WTC11 (cell line): ENCODE measurements around the gene PLK3. TPM values are rescaled to one million over a fixed set of nuclear protein-coding genes. Genes with fewer than 3 reads are reported as not detected.

Source experiments
- ATAC-seq: fragments of 200-7000 bp; cut with Tn5 transposase; 2 replicates; pipeline ENCODE4 v1.10.0; 2021; ENCODE audit warnings: mild to moderate bottlenecking, moderate library complexity
- CTCF ChIA-PET: fragments of 300-600 bp; sonication (Branson Sonifier 250); formaldehyde crosslinking; loops from one replicate; lab custom pipeline; 2021; ENCODE audit warnings: antibody characterized with exemption; lab: Charles Lee
- POLR2A ChIA-PET: fragments of 350-600 bp; sonication (Branson Sonifier 250); formaldehyde crosslinking; loops from one replicate; lab custom pipeline; 2021; ENCODE audit warnings: antibody characterized with exemption; lab: Charles Lee
- DNase-seq: peaks from one replicate; pipeline ENCODE4 v3.0.0; 2021; ENCODE audit warnings: low spot score
- H3K27ac Mint-ChIP-seq: 2 replicates; pipeline ENCODE4 v1.8.0; 2021; ENCODE audit warnings: mixed read lengths
- H3K27me3 Mint-ChIP-seq: 2 replicates; pipeline ENCODE4 v1.8.0; 2021; ENCODE audit warnings: low read depth, mild to moderate bottlenecking, moderate library complexity, mixed read lengths
- H3K36me3 Mint-ChIP-seq: 2 replicates; pipeline ENCODE4 v1.8.0; 2021; ENCODE audit warnings: mixed read lengths
- H3K4me1 Mint-ChIP-seq: 2 replicates; pipeline ENCODE4 v1.8.0; 2022; ENCODE audit warnings: mixed read lengths
- H3K4me3 Mint-ChIP-seq: 2 replicates; pipeline ENCODE4 v1.8.0; 2021; ENCODE audit warnings: mild to moderate bottlenecking, moderate library complexity, mixed read lengths
- H3K9me3 Mint-ChIP-seq: 2 replicates; pipeline ENCODE4 v1.8.0; 2021; ENCODE audit warnings: mixed read lengths
- AFF4 ChIP-seq: sonication (generic); formaldehyde crosslinking; IDR thresholded peaks from 2 replicates; pipeline ENCODE4 v1.8.1; 2023; ENCODE audit warnings: mild to moderate bottlenecking, missing genetic modification reagents, borderline replicate concordance
- AR ChIP-seq: fragments of 250-450 bp; sonication (Bioruptor Pico); IDR thresholded peaks from 2 replicates; pipeline ENCODE4 v1.9.0; 2021; ENCODE audit warnings: mild to moderate bottlenecking
- E2F4 ChIP-seq: sonication (generic); formaldehyde crosslinking; IDR thresholded peaks from 2 replicates; pipeline ENCODE4 v1.8.1; 2022; ENCODE audit warnings: low read depth, mild to moderate bottlenecking, moderate library complexity, missing genetic modification reagents, borderline replicate concordance
- E2F5 ChIP-seq: sonication (generic); formaldehyde crosslinking; IDR thresholded peaks from 2 replicates; pipeline ENCODE4 v1.8.1; 2022; ENCODE audit warnings: mild to moderate bottlenecking, moderate library complexity, missing genetic modification reagents
- ELF4 ChIP-seq: sonication (generic); formaldehyde crosslinking; IDR thresholded peaks from 2 replicates; pipeline ENCODE4 v1.8.1; 2022; ENCODE audit warnings: low read depth, mild to moderate bottlenecking, moderate library complexity, missing genetic modification reagents
- EMX1 ChIP-seq: fragments of 250-450 bp; sonication (Bioruptor Pico); IDR thresholded peaks from 2 replicates; pipeline ENCODE4 v1.8.0; 2021; ENCODE audit warnings: mild to moderate bottlenecking
- FOXP4 ChIP-seq: sonication (generic); formaldehyde crosslinking; IDR thresholded peaks from 2 replicates; pipeline ENCODE4 v1.8.0; 2022; ENCODE audit warnings: mild to moderate bottlenecking, missing genetic modification reagents
- GTF2I ChIP-seq: fragments of 250-450 bp; sonication (Bioruptor Pico); conservative IDR thresholded peaks from 2 replicates; pipeline ENCODE4 v1.4.0; 2021; ENCODE audit warnings: mild to moderate bottlenecking
- IRF1 ChIP-seq: sonication (generic); formaldehyde crosslinking; IDR thresholded peaks from 2 replicates; pipeline ENCODE4 v1.8.0; 2023; ENCODE audit warnings: missing genetic modification reagents
- MXD4 ChIP-seq: fragments of 250-450 bp; sonication (Bioruptor Pico); IDR thresholded peaks from 2 replicates; pipeline ENCODE4 v1.8.0; 2021; ENCODE audit warnings: mild to moderate bottlenecking, moderate library complexity, borderline replicate concordance
- MYBL2 ChIP-seq: sonication (generic); formaldehyde crosslinking; IDR thresholded peaks from 2 replicates; pipeline ENCODE4 v1.8.1; 2023; ENCODE audit warnings: mild to moderate bottlenecking, moderate library complexity, missing genetic modification reagents
- NR3C1 ChIP-seq: sonication (generic); formaldehyde crosslinking; conservative IDR thresholded peaks from 2 replicates; pipeline ENCODE4 v1.8.1; 2023; ENCODE audit warnings: low read depth, mild to moderate bottlenecking, missing genetic modification reagents
- SOX15 ChIP-seq: fragments of 250-450 bp; sonication (Bioruptor Pico); IDR thresholded peaks from 2 replicates; pipeline ENCODE4 v1.9.0; 2021; ENCODE audit warnings: mild to moderate bottlenecking
- STAT6 ChIP-seq: sonication (generic); formaldehyde crosslinking; conservative IDR thresholded peaks from 2 replicates; pipeline ENCODE4 v1.8.1; 2023; ENCODE audit warnings: mild to moderate bottlenecking, low read depth, missing genetic modification reagents, moderate library complexity
- TEAD1 ChIP-seq: sonication (generic); formaldehyde crosslinking; IDR thresholded peaks from 2 replicates; pipeline ENCODE4 v1.8.0; 2022; ENCODE audit warnings: mild to moderate bottlenecking, missing genetic modification reagents
- ZNF425 ChIP-seq: fragments of 250-450 bp; sonication (Bioruptor Pico); conservative IDR thresholded peaks from 2 replicates; pipeline ENCODE4 v1.9.0; 2021; ENCODE audit warnings: mild to moderate bottlenecking
- total RNA-seq: library from RNA; stranded (reverse); gene quantifications from 3 replicates; pipeline ENCODE4 v1.2.3, GENCODE V29; 2021

Gene PLK3
- total RNA-seq, 1 experiment from 2014 or later = 16.4 TPM

- TF ChIP-seq FOXP4 (0 out of 2 replicates have a peak, but pooled peaks have one; percentile 49), ELF4 (CRISPR knock-in tag) (peak; percentile 82; the same call in 1 of the 2 replicates), IRF1 (CRISPR knock-in tag) (no peak), EMX1 (no peak), SOX15 (CRISPR knock-in tag) (no peak)
Observed at GRCh38 chr1:44775930-44776729, 24.0 kb upstream of the PLK3 start (continued).

- ATAC-seq (no peak), DNase-seq (no peak)
- H3K36me3 Mint-ChIP-seq = peaks cover 49% of the 10 kb centered on the region
- CTCF ChIA-PET = interaction anchor here (1.7 to 2.0 kb wide), 2 partner anchors 10 to 17 kb away, joined by 5 to 9 read pairs; partner anchors contain the start of gene BEST4
- no peaks in the 10 kb centered on the region for H3K27me3 Mint-ChIP-seq
- H3K4me3 Mint-ChIP-seq = peak overlapping the region; percentile 87
- POLR2A ChIA-PET = interaction anchor here (1.1 to 2.8 kb wide), 4 partner anchors 8 to 745 kb away, joined by 3 to 19 read pairs (median 12); partner anchors contain the start of gene PRDX1
- H3K4me1 Mint-ChIP-seq = peaks cover 22% of the 10 kb centered on the region
- no peaks in the 10 kb centered on the region for H3K9me3 Mint-ChIP-seq
- peak overlapping the region; percentile 92 for H3K27ac Mint-ChIP-seq
- TF ChIP-seq AR (CRISPR knock-in tag) = no peak
- TF ChIP-seq ZNF425 = no peak
- TF ChIP-seq E2F5 (CRISPR knock-in tag) = no peak
- TF ChIP-seq MXD4 (CRISPR knock-in tag) = no peak
- no peak for TF ChIP-seq MYBL2 (CRISPR knock-in tag)
- no peak for TF ChIP-seq GTF2I (CRISPR knock-in tag)
- no peak for TF ChIP-seq NR3C1
- TF ChIP-seq STAT6 (CRISPR knock-in tag) = no peak
- TF ChIP-seq E2F4 (CRISPR knock-in tag) = no peak
- no peak for TF ChIP-seq TEAD1 (CRISPR knock-in tag)
- TF ChIP-seq AFF4 (CRISPR knock-in tag) = no peak
Observed at GRCh38 chr1:44776730-44777068, 23.5 kb upstream of the PLK3 start.
